OCI-LY7 (cell line): ENCODE data around the gene BSDC1. TPM values are rescaled to one million over a fixed set of nuclear protein-coding genes. Genes with fewer than 3 reads are reported as not detected.
A peak's percentile ranks its signal among the peaks of the same experiment; 100 is the strongest.

Experiments used
- BruUV-seq: library from RNA; stranded (reverse); fragments of 400-500 nt; replicated peaks from 2 replicates; lab custom pipeline; 2021; lab: Mats Ljungman, UMichigan
- CTCF ChIA-PET: fragments of 300-600 bp; sonication (Branson Sonifier 250); formaldehyde crosslinking; loops from one replicate; lab custom pipeline; 2022; ENCODE audit warnings: antibody characterized with exemption; ENCODE audit not compliant: unreplicated experiment; lab: Charles Lee
- POLR2A ChIA-PET: fragments of 300-600 bp; sonication (Branson Sonifier 250); formaldehyde crosslinking; loops from one replicate; lab custom pipeline; 2022; ENCODE audit warnings: antibody characterized with exemption; lab: Charles Lee
- DNase-seq: peaks from one replicate; pipeline ENCODE4 v3.0.0-alpha.2; 2015; ENCODE audit warnings: low spot score
- H2AFZ ChIP-seq: fragments of 200-600 bp; sonication (generic), shearing (Covaris generic); 2 replicates; pipeline ENCODE4 v1.6.1; 2014; ENCODE audit warnings: mild to moderate bottlenecking, antibody characterized with exemption, low read length, moderate library complexity
- H3K27ac ChIP-seq: fragments of 200-600 bp; sonication (generic); 2 replicates; pipeline ENCODE4 v1.5.1; 2014; ENCODE audit warnings: mixed run types, low read depth, mild to moderate bottlenecking, moderate library complexity, low read length, inconsistent platforms; ENCODE audit not compliant: poor library complexity, severe bottlenecking
- H3K36me3 ChIP-seq: fragments of 200-600 bp; sonication (generic); 2 replicates; pipeline ENCODE4 v1.6.1; 2014; ENCODE audit warnings: mild to moderate bottlenecking, antibody characterized with exemption, low read length, moderate library complexity, mixed read lengths; ENCODE audit not compliant: insufficient read depth
- H3K4me1 ChIP-seq: fragments of 200-600 bp; sonication (generic); 2 replicates; pipeline ENCODE4 v1.5.1; 2014; ENCODE audit warnings: mild to moderate bottlenecking, low read length; ENCODE audit not compliant: insufficient read depth, poor library complexity, severe bottlenecking
- H3K4me2 ChIP-seq: fragments of 200-600 bp; sonication (generic); 2 replicates; pipeline ENCODE4 v1.6.1; 2014; ENCODE audit warnings: mild to moderate bottlenecking, low read length
- H3K4me3 ChIP-seq: fragments of 200-600 bp; sonication (generic); 2 replicates; pipeline ENCODE4 v1.5.1; 2014; ENCODE audit warnings: mild to moderate bottlenecking, low read depth, low read length; ENCODE audit not compliant: poor library complexity, severe bottlenecking
- H3K79me2 ChIP-seq: fragments of 200-600 bp; sonication (generic); 2 replicates; pipeline ENCODE4 v1.6.1; 2016; ENCODE audit warnings: low read depth, mild to moderate bottlenecking, low read length, moderate library complexity, mixed read lengths; ENCODE audit not compliant: insufficient read depth
- H3K9me2 ChIP-seq: fragments of 200-600 bp; sonication (generic); 2 replicates; pipeline ENCODE4 v1.6.1; 2016; ENCODE audit warnings: mild to moderate bottlenecking, low read length, mixed read lengths; ENCODE audit not compliant: insufficient read depth
- H3K9me3 ChIP-seq: fragments of 200-600 bp; sonication (generic); 2 replicates; pipeline ENCODE4 v1.6.1; 2014; ENCODE audit warnings: mild to moderate bottlenecking, mixed run types, low read length, mixed read lengths
- H4K20me1 ChIP-seq: fragments of 200-600 bp; sonication (generic); 2 replicates; pipeline ENCODE4 v1.6.1; 2014; ENCODE audit warnings: mild to moderate bottlenecking, antibody characterized with exemption, low read length, moderate library complexity, mixed read lengths; ENCODE audit not compliant: insufficient read depth
- CTCF ChIP-seq: fragments of 200-600 bp; sonication (generic); conservative IDR thresholded peaks from 2 replicates; pipeline ENCODE4 v1.5.1; 2014; ENCODE audit warnings: mild to moderate bottlenecking, antibody characterized with exemption, low read length, moderate library complexity, mixed read lengths
- EZH2phosphoT487 ChIP-seq: fragments of 200-600 bp; sonication (generic); IDR thresholded peaks from 2 replicates; pipeline ENCODE4 v1.6.1; 2018; ENCODE audit warnings: low read depth, borderline replicate concordance, mild to moderate bottlenecking, mixed run types, antibody characterized with exemption, low read length, moderate library complexity, mixed read lengths
- intact Hi-C: fragments of 100-400 bp; cut with micrococcal nuclease; formaldehyde crosslinking; loops from one replicate; pipeline ENCODE4 v1.10.0; 2022; ENCODE audit not compliant: unreplicated experiment
- total RNA-seq, 2 experiments: library from RNA; depleted of rRNA in 1 of 2; stranded (reverse); fragments of >200 nt in 1 of 2; shearing (Covaris generic) in 1 of 2; gene quantifications; 2 replicates each; pipeline ENCODE4 v1.2.3, GENCODE V29; 2014 to 2022

Gene BSDC1
- total RNA-seq, 2 experiments from 2014 or later, result 29.6 to 41.8 TPM

- POLR2A ChIA-PET, result interaction anchor here (0.5 to 0.6 kb wide), 2 partner anchors 248 to 1799 kb away, joined by 3 read pairs; no protein-coding TSS in a partner anchor
- CTCF ChIA-PET, result no interaction called here
- Histone ChIP-seq H3K27ac (no peak overlapping the region), H3K79me2 (peaks cover 8% of the 10 kb centered on the region; the same call in 1 of the 2 replicates), H3K36me3 (peaks cover 12% of the 10 kb centered on the region; the same call in 1 of the 2 replicates), H3K9me3 (no peaks in the 10 kb centered on the region), H3K4me3 (no peak overlapping the region), H3K4me1 (peaks cover 14% of the 10 kb centered on the region), H3K9me2 (no peaks in the 10 kb centered on the region), H3K4me2 (no peak overlapping the region), H4K20me1 (no peaks in the 10 kb centered on the region), H2AFZ (no peak overlapping the region)
- intact Hi-C loops, result no loop called here
- no peak for DNase-seq
- TF ChIP-seq CTCF (no peak), EZH2phosphoT487 (no peak)
- BruUV-seq, result TSS peak; percentile 30
Observed at GRCh38 chr1:32392325-32392724, 1.9 kb downstream of the BSDC1 start.

GRCh38 chr1:32390904-32391870, 3.1 kb downstream of the BSDC1 start:
- H3K9me3 ChIP-seq, result no peaks in the 10 kb centered on the region
- H2AFZ ChIP-seq, result no peak overlapping the region
- no peaks in the 10 kb centered on the region for H4K20me1 ChIP-seq
- intact Hi-C loops, result no loop called here
- H3K4me1 ChIP-seq, result peaks cover 14% of the 10 kb centered on the region
- H3K4me2 ChIP-seq, result no peak overlapping the region
- no peak for TF ChIP-seq EZH2phosphoT487
- no peak for TF ChIP-seq CTCF
- no peak overlapping the region for H3K27ac ChIP-seq
- no TSS peak for BruUV-seq
- CTCF ChIA-PET, result no interaction called here
- DNase-seq, result no peak
- no peak overlapping the region for H3K4me3 ChIP-seq
- POLR2A ChIA-PET, result interaction anchor here (0.6 kb wide), 1 partner anchor 82 kb away, joined by 4 read pairs; no protein-coding TSS in a partner anchor
- H3K9me2 ChIP-seq, result no peaks in the 10 kb centered on the region
- peaks cover 21% of the 10 kb centered on the region; the same call in 1 of the 2 replicates for H3K36me3 ChIP-seq
- peaks cover 8% of the 10 kb centered on the region; the same call in 1 of the 2 replicates for H3K79me2 ChIP-seq

DNA sequence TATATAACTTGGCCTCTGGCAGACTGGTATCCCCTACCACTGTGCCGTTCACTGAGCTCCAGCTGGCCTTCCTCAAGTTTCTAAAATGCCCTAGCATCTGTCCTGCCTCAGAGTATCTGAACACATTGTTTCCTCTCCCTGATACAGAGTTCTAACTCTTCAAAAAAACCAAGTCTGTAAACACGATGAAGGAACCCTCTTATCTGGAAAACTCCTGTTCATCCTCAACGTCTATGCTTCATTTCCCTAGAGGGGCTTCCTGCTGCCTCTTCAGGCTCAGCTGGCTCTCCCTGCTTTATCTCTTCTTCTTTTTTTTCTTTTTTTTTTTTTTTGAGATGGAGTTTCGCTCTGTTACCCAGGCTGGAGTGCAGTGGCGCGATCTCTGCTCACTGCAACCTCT, 5.6 kb downstream of the BSDC1 start:
- no peaks in the 10 kb centered on the region for H4K20me1 ChIP-seq
- no peak overlapping the region for H3K27ac ChIP-seq
- peaks cover 7% of the 10 kb centered on the region; the same call in 1 of the 2 replicates for H3K79me2 ChIP-seq
- no peak for DNase-seq
- H3K9me3 ChIP-seq, result no peaks in the 10 kb centered on the region
- intact Hi-C loops, result no loop called here
- H3K4me2 ChIP-seq, result no peak overlapping the region
- H3K36me3 ChIP-seq, result peaks cover 44% of the 10 kb centered on the region
- no TSS peak for BruUV-seq
- H3K4me3 ChIP-seq, result no peak overlapping the region
- CTCF ChIA-PET, result no interaction called here
- no peak overlapping the region for H2AFZ ChIP-seq
- no peak for TF ChIP-seq EZH2phosphoT487
- no peak for TF ChIP-seq CTCF
- no peaks in the 10 kb centered on the region for H3K9me2 ChIP-seq
- POLR2A ChIA-PET, result no interaction called here
- H3K4me1 ChIP-seq, result peaks cover 9% of the 10 kb centered on the region
